A549 (cell line): ENCODE data around the gene JAM3. TPM values are rescaled to one million over a fixed set of nuclear protein-coding genes. Genes with fewer than 3 reads are reported as not detected.
A peak's percentile ranks its signal among the peaks of the same experiment; 100 is the strongest.

Experiments
- ATAC-seq, 2 experiments: fragments of 200-7000 bp in 1 of 2; fragments of >200 bp in 1 of 2; cut with Nextera tagmentation in 1 of 2; cut with Tn5 transposase in 1 of 2; 3 replicates each; pipeline versions ENCODE4 v1.8.0 to v1.9.1; 2018 to 2020; ENCODE audit warnings: mild to moderate bottlenecking in 1 of 2, moderate library complexity in 1 of 2
- CTCF ChIA-PET: fragments of 300-600 bp; sonication (Branson Sonifier 250); formaldehyde crosslinking; extraction: SDS; loops from one replicate; lab custom pipeline; 2021; ENCODE audit warnings: antibody characterized with exemption, inconsistent platforms; lab: Yijun Ruan, JAX
- POLR2A ChIA-PET: fragments of 350-600 bp; formaldehyde crosslinking; extraction: SDS; loops from one replicate; lab custom pipeline; 2021; ENCODE audit warnings: antibody characterized with exemption, inconsistent platforms; lab: Yijun Ruan, JAX
- DNase-seq, 2 experiments: peaks; one replicate each; pipeline versions ENCODE4 v3.0.0 to v3.0.0-alpha.2; 2011 to 2016; ENCODE audit warnings: low read depth in 1 of 2, low spot score in 1 of 2
- FAIRE-seq: peaks from 2 replicates; lab custom pipeline; 2011; peaks lifted over from hg19 to GRCh38; lab: Jason Lieb, UNC
- H3K27ac ChIP-seq, 2 experiments: fragments of >200 bp; sonication (Bioruptor Twin); formaldehyde crosslinking; 3 replicates each; pipeline ENCODE4 v1.5.1; 2016 to 2017
- H3K4me1 ChIP-seq: fragments of >200 bp; sonication (Bioruptor Twin); formaldehyde crosslinking; 3 replicates; pipeline ENCODE4 v1.6.1; 2016
- H3K4me2 ChIP-seq: fragments of >200 bp; sonication (Bioruptor Twin); formaldehyde crosslinking; 3 replicates; pipeline ENCODE4 v1.6.1; 2016
- H3K4me3 ChIP-seq: fragments of >200 bp; sonication (Bioruptor Twin); formaldehyde crosslinking; 3 replicates; pipeline ENCODE4 v1.5.1; 2016
- H3K9me3 ChIP-seq: fragments of >200 bp; sonication (Bioruptor Twin); formaldehyde crosslinking; 3 replicates; pipeline ENCODE4 v1.6.1; 2016
- BHLHE40 ChIP-seq: IDR thresholded peaks from 2 replicates; pipeline ENCODE4 v1.6.1; 2012; ENCODE audit warnings: low read depth, low read length, inconsistent platforms
- CBX2 ChIP-seq: fragments of 200-600 bp; sonication (generic); IDR thresholded peaks from 2 replicates; pipeline ENCODE4 v1.6.1; 2016; ENCODE audit warnings: low read depth, mild to moderate bottlenecking, borderline replicate concordance
- CBX8 ChIP-seq: fragments of 200-600 bp; sonication (generic); IDR thresholded peaks from 2 replicates; pipeline ENCODE4 v1.6.1; 2016
- CHD2 ChIP-seq: fragments of 150-350 bp; IDR thresholded peaks from 2 replicates; pipeline ENCODE4 v1.6.1; 2014; ENCODE audit warnings: low read length; ENCODE audit not compliant: partially characterized antibody
- CHD4 ChIP-seq: fragments of 200-600 bp; sonication (generic); IDR thresholded peaks from 2 replicates; pipeline ENCODE4 v1.6.1; 2016; ENCODE audit warnings: antibody characterized with exemption, mild to moderate bottlenecking, borderline replicate concordance
- EHF ChIP-seq: fragments of 250-450 bp; sonication (Bioruptor Pico); IDR thresholded peaks from 2 replicates; pipeline ENCODE4 v1.5.0; 2020; ENCODE audit warnings: mild to moderate bottlenecking
- EP300 ChIP-seq, 2 experiments: fragments of >200 bp; sonication (Bioruptor Twin); formaldehyde crosslinking; IDR thresholded peaks; 2 replicates in 1 of 2; 3 replicates in 1 of 2; pipeline ENCODE4 v1.6.1; 2016 to 2017
- ESRRA ChIP-seq: fragments of 150-350 bp; IDR thresholded peaks from 2 replicates; pipeline ENCODE4 v1.6.1; 2014; ENCODE audit warnings: mild to moderate bottlenecking, low read length, borderline replicate concordance
- FOXS1 ChIP-seq: fragments of 250-450 bp; sonication (Bioruptor Pico); IDR thresholded peaks from 2 replicates; pipeline ENCODE4 v1.5.0; 2020; ENCODE audit warnings: mild to moderate bottlenecking, moderate library complexity
- HOXB5 ChIP-seq: fragments of 250-450 bp; sonication (Bioruptor Pico); IDR thresholded peaks from 2 replicates; pipeline ENCODE4 v1.5.0; 2020; ENCODE audit warnings: mild to moderate bottlenecking, moderate library complexity
- JUN ChIP-seq, 2 experiments: fragments of >200 bp; sonication (Bioruptor Twin); formaldehyde crosslinking; IDR thresholded peaks; 2 replicates in 1 of 2; 3 replicates in 1 of 2; pipeline ENCODE4 v1.6.1; 2016 to 2017
- NPAS2 ChIP-seq: fragments of 250-450 bp; sonication (Bioruptor Pico); IDR thresholded peaks from 2 replicates; pipeline ENCODE4 v1.8.0; 2022; ENCODE audit warnings: mild to moderate bottlenecking, moderate library complexity, borderline replicate concordance
- PHF8 ChIP-seq: fragments of 200-600 bp; sonication (generic); IDR thresholded peaks from 2 replicates; pipeline ENCODE4 v1.6.1; 2016; ENCODE audit warnings: low read depth, mild to moderate bottlenecking, antibody characterized with exemption, moderate library complexity, borderline replicate concordance
- POLR2A ChIP-seq: IDR thresholded peaks from 2 replicates; pipeline ENCODE4 v1.6.1; 2012; ENCODE audit warnings: mild to moderate bottlenecking, low read length
- RCOR1 ChIP-seq: fragments of 150-350 bp; IDR thresholded peaks from 2 replicates; pipeline ENCODE4 v1.6.1; 2014; ENCODE audit warnings: antibody characterized with exemption, low read length, low read depth
- RNF2 ChIP-seq: fragments of 200-600 bp; sonication (generic); IDR thresholded peaks from 2 replicates; pipeline ENCODE4 v1.6.1; 2016; ENCODE audit warnings: low read depth, mild to moderate bottlenecking, antibody characterized with exemption, moderate library complexity, borderline replicate concordance
- SMC3 ChIP-seq: fragments of >200 bp; sonication (Bioruptor Twin); formaldehyde crosslinking; IDR thresholded peaks from 3 replicates; pipeline ENCODE4 v1.6.1; 2018; ENCODE audit warnings: inconsistent platforms
- WGBS: methylation state at CpG from one replicate; pipeline ENCODE4 v1.1.6; 2017; ENCODE audit errors: missing lambda C conversion rate; 5-methylcytosine and 5-hydroxymethylcytosine counted together
- polyA plus RNA-seq, 4 experiments: library from polyadenylated mRNA; depleted of rRNA in 3 of 4; stranded (reverse); fragments of >200 nt; fragmentation: RNase III in 1 of 4; extraction: RNeasy Plus Mini Kit Qiagen cat#74134 plus additional on column Dnase treatment in 1 of 4; gene quantifications; 2 replicates in 3 of 4; 3 replicates in 1 of 4; pipeline ENCODE4 v1.2.3, GENCODE V29; 2011 to 2017
- TF ChIP-seq, protein P1 (sequence below): IDR thresholded peaks from 2 replicates; pipeline ENCODE4 v1.6.1; 2012; ENCODE audit warnings: low read depth, borderline replicate concordance
- TF ChIP-seq, protein P2 (sequence below): fragments of >200 bp; sonication (Bioruptor Twin); formaldehyde crosslinking; IDR thresholded peaks from 2 replicates; pipeline ENCODE4 v1.6.1; 2016
- TF ChIP-seq, protein P3 (sequence below): fragments of >200 bp; sonication (Bioruptor Twin); formaldehyde crosslinking; IDR thresholded peaks from 3 replicates; pipeline ENCODE4 v1.6.1; 2016
- TF ChIP-seq, protein P4 (sequence below): fragments of 250-450 bp; sonication (Bioruptor Pico); IDR thresholded peaks from 2 replicates; pipeline ENCODE4 v1.5.0; 2020; ENCODE audit warnings: low read depth, mild to moderate bottlenecking, moderate library complexity

The JAM3 gene
- polyA plus RNA-seq, 2 of the 4 experiments (the other 2 are of a cell fraction), result 4.0 to 5.2 TPM

DNA sequence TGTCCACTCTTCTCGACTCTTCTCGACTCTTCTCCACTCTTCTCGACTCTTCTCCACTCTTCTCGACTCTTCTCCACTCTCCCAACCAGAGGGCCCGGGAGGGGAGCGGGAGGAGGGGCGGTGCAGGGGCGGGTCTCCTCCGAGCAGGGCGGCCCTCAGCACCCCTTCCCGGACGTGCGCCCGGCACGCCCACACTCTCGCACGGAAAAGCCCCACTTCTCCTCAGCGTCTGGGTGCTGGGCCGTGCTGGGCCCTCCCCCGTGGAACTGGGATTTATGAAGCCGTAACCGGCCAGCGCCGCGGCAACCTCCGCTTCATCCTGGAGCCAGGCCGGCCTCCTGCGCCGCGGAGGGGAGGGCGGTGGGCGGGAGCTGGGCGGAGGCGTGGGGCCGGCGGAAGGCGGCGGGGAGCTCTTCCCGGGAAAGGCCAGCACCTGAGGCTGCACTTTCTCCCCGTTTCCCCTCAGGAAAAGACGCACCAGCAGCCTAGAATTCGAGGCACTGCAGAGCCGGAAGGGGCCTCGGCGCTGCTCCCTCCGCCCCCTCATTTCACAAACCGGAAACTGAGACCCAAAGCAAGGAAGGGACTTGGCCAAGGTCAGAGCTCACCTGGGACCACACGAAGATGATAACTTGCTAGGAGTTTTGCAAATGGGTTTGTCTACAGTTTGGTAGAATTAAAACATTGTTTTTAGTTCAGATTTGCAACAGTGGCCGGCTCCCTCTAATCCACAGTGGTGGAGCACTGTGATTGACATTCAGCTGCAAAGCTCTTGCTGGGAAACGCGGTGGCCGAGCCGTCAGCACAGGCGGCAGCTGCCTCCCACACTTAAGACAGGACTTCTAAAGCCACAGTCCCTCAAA, 31.6 kb upstream of the JAM3 start:
- WGBS, result 43% methylated on average over 16 of the region's 54 CpGs
- DNase-seq (peak in 1 of 2 experiments; percentile 15), ATAC-seq (peak; percentile 75 to 88), FAIRE-seq (no peak)
- H3K9me3 ChIP-seq, result no peaks in the 10 kb centered on the region
- peak overlapping the region; percentile 51 for H3K4me3 ChIP-seq
- no peaks in the 10 kb centered on the region for H3K4me1 ChIP-seq
- peak overlapping the region; percentile 70 to 83 for H3K27ac ChIP-seq
- TF ChIP-seq, protein P1, sequence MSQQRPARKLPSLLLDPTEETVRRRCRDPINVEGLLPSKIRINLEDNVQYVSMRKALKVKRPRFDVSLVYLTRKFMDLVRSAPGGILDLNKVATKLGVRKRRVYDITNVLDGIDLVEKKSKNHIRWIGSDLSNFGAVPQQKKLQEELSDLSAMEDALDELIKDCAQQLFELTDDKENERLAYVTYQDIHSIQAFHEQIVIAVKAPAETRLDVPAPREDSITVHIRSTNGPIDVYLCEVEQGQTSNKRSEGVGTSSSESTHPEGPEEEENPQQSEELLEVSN, result peak; percentile 34; the same call in 1 of the 2 replicates
- TF ChIP-seq POLR2A, result peak; percentile 22
- TF ChIP-seq EHF (CRISPR knock-in tag), result no peak
- ChIA-PET CTCF (interaction anchor here (0.7 kb wide), 1 partner anchor 13 kb away, joined by 3 read pairs; no protein-coding TSS in a partner anchor), POLR2A (no interaction called here)
- peak overlapping the region; percentile 65 for H3K4me2 ChIP-seq

DNA sequence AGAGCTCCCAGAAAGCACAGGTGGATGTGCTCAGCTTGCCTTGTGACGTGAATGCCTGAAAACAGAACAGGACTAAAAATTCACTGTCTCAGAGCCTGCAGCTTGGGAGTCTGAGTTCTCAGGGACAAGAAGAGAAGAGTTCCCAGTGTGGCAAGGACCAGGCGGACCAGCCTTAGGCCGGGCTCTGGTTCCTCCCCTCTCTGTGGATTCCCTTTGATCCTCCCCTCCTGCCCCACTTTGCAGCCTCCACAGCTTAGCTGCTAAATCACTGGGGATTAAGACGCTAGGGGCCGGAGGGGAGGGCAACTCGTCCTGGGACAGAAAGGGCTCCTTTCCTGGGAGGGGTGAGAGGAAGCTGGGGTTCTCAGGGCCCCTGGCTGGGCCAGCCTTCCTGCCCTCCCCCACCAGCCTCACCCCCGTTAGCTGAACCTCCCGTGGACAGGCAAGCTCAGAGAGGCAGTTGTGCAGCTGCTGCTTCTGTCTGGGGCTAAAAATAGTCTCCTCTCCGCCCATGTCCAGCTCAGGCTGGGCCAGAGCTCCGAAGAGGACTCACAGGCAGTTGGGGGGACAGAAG, 29.9 kb upstream of the JAM3 start:
- DNase-seq (no peak), ATAC-seq (no peak), FAIRE-seq (no peak)
- Histone ChIP-seq H3K4me3 (no peak overlapping the region), H3K9me3 (no peaks in the 10 kb centered on the region), H3K27ac (no peak overlapping the region), H3K4me2 (no peak overlapping the region), H3K4me1 (no peaks in the 10 kb centered on the region)
- 60% methylated on average over 7 of the region's 10 CpGs for WGBS
- no peak for TF ChIP-seq CBX2
- TF ChIP-seq JUN (IDR thresholded peaks at IDR 0.05), result no peak
- TF ChIP-seq, protein P2, sequence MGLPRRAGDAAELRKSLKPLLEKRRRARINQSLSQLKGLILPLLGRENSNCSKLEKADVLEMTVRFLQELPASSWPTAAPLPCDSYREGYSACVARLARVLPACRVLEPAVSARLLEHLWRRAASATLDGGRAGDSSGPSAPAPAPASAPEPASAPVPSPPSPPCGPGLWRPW, result no peak
- TF ChIP-seq, protein P3, sequence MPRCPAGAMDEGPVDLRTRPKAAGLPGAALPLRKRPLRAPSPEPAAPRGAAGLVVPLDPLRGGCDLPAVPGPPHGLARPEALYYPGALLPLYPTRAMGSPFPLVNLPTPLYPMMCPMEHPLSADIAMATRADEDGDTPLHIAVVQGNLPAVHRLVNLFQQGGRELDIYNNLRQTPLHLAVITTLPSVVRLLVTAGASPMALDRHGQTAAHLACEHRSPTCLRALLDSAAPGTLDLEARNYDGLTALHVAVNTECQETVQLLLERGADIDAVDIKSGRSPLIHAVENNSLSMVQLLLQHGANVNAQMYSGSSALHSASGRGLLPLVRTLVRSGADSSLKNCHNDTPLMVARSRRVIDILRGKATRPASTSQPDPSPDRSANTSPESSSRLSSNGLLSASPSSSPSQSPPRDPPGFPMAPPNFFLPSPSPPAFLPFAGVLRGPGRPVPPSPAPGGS, result no peak
- TF ChIP-seq, protein P4, sequence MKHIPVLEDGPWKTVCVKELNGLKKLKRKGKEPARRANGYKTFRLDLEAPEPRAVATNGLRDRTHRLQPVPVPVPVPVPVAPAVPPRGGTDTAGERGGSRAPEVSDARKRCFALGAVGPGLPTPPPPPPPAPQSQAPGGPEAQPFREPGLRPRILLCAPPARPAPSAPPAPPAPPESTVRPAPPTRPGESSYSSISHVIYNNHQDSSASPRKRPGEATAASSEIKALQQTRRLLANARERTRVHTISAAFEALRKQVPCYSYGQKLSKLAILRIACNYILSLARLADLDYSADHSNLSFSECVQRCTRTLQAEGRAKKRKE (CRISPR knock-in tag), result no peak
- TF ChIP-seq SMC3, result no peak
- TF ChIP-seq EP300 (IDR thresholded peaks at IDR 0.05), result no peak
- TF ChIP-seq BHLHE40, result no peak
- TF ChIP-seq, protein P1, result no peak
- ChIA-PET CTCF (interaction anchor here (1.4 to 3.8 kb wide), 2 partner anchors 12 to 111 kb away, joined by 6 to 24 read pairs; no protein-coding TSS in a partner anchor), POLR2A (no interaction called here)

DNA sequence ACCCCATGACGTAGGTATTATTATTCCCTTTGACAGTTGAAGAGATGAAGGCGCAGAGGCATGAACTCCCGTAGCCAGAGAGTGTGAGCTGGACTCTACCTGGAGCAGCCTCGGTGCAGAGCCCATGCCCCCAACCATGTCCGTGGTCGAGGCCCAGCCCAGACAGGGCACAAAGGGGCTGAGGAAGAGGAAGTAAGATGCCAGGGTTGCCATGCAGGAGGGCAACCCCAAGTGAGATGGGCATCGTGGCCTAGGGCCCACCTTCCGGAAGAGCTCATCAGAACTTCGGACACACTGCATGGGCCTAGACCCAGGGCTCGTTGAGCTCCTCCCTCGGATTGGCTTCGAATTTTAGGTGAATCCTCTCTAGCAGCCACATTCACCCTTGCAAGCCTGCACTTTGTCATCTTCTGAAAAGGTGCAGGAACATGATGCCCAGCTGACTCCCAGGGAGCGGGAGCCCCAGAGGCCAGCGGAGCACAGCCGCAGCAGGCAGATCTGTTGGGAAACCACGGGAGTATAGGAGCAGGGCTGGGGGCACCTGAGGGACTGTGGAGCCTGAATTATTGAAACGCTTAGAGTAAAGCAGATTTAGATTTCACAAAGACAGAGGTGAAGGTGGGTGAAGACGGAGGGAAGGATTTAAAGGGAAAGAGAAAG, 29.0 kb upstream of the JAM3 start:
- no peak for FAIRE-seq
- Histone ChIP-seq H3K4me3 (no peak overlapping the region), H3K27ac (no peak overlapping the region), H3K4me2 (no peak overlapping the region), H3K9me3 (no peaks in the 10 kb centered on the region), H3K4me1 (no peaks in the 10 kb centered on the region)
- CTCF ChIA-PET, result interaction anchor here (1.4 to 3.8 kb wide), 2 partner anchors 11 to 112 kb away, joined by 6 to 24 read pairs; no protein-coding TSS in a partner anchor
- WGBS, result 53% methylated on average over 14 of the region's 18 CpGs
- DNase-seq, result no peak
- POLR2A ChIA-PET, result no interaction called here
- no peak for ATAC-seq
- no peak for TF ChIP-seq FOXS1 (CRISPR knock-in tag)
- TF ChIP-seq CBX8, result no peak
- TF ChIP-seq CHD4, result no peak
- no peak for TF ChIP-seq NPAS2 (CRISPR knock-in tag)
- TF ChIP-seq, protein P4 (CRISPR knock-in tag), result no peak
- no peak for TF ChIP-seq RCOR1
- TF ChIP-seq RNF2, result no peak
- no peak for TF ChIP-seq HOXB5 (CRISPR knock-in tag)
- TF ChIP-seq CHD2, result no peak
- TF ChIP-seq POLR2A, result no peak
- TF ChIP-seq ESRRA, result no peak
- TF ChIP-seq PHF8, result no peak
